Esophagus squamous epithelium (tissue), 5 donors: ENCODE results near the gene ZNF679. TPM values are rescaled to one million over a fixed set of nuclear protein-coding genes. Genes with fewer than 3 reads are reported as not detected.
A peak's percentile ranks its signal among the peaks of the same experiment; 100 is the strongest.
"Not testable (repeated sequence)": the region's sequence is repeated elsewhere in the genome, so short reads cannot be mapped to it uniquely, and the experiment has no call there.

Source experiments
- DNase-seq: peaks from one replicate; lab custom pipeline; 2025; lab: John Stamatoyannopoulos, UW
- H3K27ac ChIP-seq, 4 donors: fragments of 200-600 bp; sonication (generic); one replicate each; pipeline ENCODE4 v1.5.1; 2016 to 2019; ENCODE audit warnings: mild to moderate bottlenecking in 1 of 4
- H3K27me3 ChIP-seq, 4 donors: fragments of 200-600 bp; sonication (generic); 1 replicate in 3 of 4; 2 replicates in 1 of 4; pipeline versions ENCODE4 v1.5.1 to v1.6.0; 2017 to 2021; ENCODE audit warnings: antibody characterized with exemption in 1 of 4
- H3K36me3 ChIP-seq, 3 donors: fragments of 200-600 bp; sonication (generic); one replicate each; pipeline ENCODE4 v1.5.1; 2016 to 2019
- H3K4me1 ChIP-seq, 3 donors: fragments of 200-600 bp; sonication (generic); one replicate each; pipeline ENCODE4 v1.5.1; 2017 to 2019
- H3K4me3 ChIP-seq, 4 donors: fragments of 200-600 bp; sonication (generic); 1 replicate in 3 of 4; 2 replicates in 1 of 4; pipeline ENCODE4 v1.5.1; 2016 to 2019; ENCODE audit warnings: mild to moderate bottlenecking in 2 of 4, moderate library complexity in 1 of 4
- H3K9me3 ChIP-seq, 3 donors: fragments of 200-600 bp; sonication (generic); one replicate each; pipeline ENCODE4 v1.5.1; 2016 to 2019
- CTCF ChIP-seq, 6 experiments: fragments of 450-650 bp in 4 of 6; fragments of 200-600 bp in 2 of 6; sonication (generic) in 2 of 6; IDR thresholded peaks; one replicate each; pipeline ENCODE4 v1.5.1; 2016 to 2019; ENCODE audit warnings: antibody characterized with exemption in 6 of 6, mild to moderate bottlenecking in 4 of 6, moderate library complexity in 4 of 6
- POLR2A ChIP-seq, 4 donors: fragments of 450-650 bp; IDR thresholded peaks; one replicate each; pipeline ENCODE4 v1.6.1; 2017; ENCODE audit warnings: antibody characterized with exemption in 4 of 4, mild to moderate bottlenecking in 4 of 4, moderate library complexity in 3 of 4
- WGBS, 2 donors: methylation state at CpG; one replicate each; pipeline ENCODE4 v1.1.5; 2018; 5-methylcytosine and 5-hydroxymethylcytosine counted together
- intact Hi-C: fragments of 100-400 bp; cut with DNase I; formaldehyde crosslinking; loops from one replicate; pipeline ENCODE4 v1.15.0; 2022
- total RNA-seq, 4 donors: library from RNA; depleted of rRNA; stranded (reverse); fragments of >200 nt; gene quantifications; one replicate each; pipeline ENCODE4 v1.1.0, GENCODE V29; 2016
- donor health status: DM: yes; HTN: yes; CAD: no.

ZNF679 gene
- not detected for total RNA-seq

GRCh38 chr7:64228174-64228573 lies at the start of gene ZNF679:
TSS of gene ZNF679 (plus strand) at chr7:64228474. CDS start at chr7:64249118, 20,644 bp downstream.
- H3K27me3 ChIP-seq, H3K4me3 ChIP-seq, H3K4me1 ChIP-seq, H3K27ac ChIP-seq, H3K36me3 ChIP-seq, intact Hi-C loops, DNase-seq: not testable (repeated sequence)
- H3K9me3 ChIP-seq: peaks cover 0 to 54% (median 6%) of the 10 kb centered on the region in 3 donors
- WGBS, 2 donors: 80 to 100% methylated on average over 1 of the region's 1 CpG

- H3K36me3 ChIP-seq: no peaks in the 10 kb centered on the region
- no peaks in the 10 kb centered on the region for H3K4me1 ChIP-seq
- no peak overlapping the region for H3K27ac ChIP-seq
- TF ChIP-seq POLR2A (IDR thresholded peaks at IDR 0.05) (no peak), CTCF (IDR thresholded peaks at IDR 0.05) (no peak)
- peaks cover 0 to 20% (median 0%) of the 10 kb centered on the region in 4 donors for H3K27me3 ChIP-seq
- intact Hi-C loops: loop anchor here (10.0 kb wide), 1 partner anchor 434 kb away; no protein-coding TSS in a partner anchor
- H3K9me3 ChIP-seq: peaks cover 0 to 42% (median 15%) of the 10 kb centered on the region in 3 donors
- H3K4me3 ChIP-seq: no peak overlapping the region
- WGBS, 2 donors: 48 to 50% methylated on average over 4 of the region's 4 CpGs
- no peak for DNase-seq
These were observed 47.3 kb upstream of the ZNF679 start for GRCh38 chr7:64180989-64181388.

DNA sequence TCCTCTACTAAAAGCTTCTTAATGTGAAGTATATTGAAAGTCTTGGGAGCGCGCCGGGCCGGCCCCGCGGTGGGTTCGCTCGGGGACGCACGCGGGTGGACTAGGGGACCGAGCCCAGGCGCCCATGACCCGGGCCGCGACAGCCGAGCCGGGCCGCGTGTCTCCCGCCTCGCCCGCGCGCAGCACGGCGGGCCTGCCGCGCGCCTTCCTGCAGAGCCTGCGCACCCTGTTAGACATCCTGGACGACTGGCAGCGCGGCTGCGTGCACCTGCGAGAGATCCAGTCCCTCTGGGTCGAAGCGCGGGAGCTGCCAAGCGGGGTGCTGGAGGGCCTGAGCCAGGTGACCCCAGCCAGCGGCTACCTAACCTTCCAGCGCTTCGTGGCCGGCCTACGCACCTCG lies 46.7 kb upstream of the ZNF679 start:
- no peak for DNase-seq

DNA sequence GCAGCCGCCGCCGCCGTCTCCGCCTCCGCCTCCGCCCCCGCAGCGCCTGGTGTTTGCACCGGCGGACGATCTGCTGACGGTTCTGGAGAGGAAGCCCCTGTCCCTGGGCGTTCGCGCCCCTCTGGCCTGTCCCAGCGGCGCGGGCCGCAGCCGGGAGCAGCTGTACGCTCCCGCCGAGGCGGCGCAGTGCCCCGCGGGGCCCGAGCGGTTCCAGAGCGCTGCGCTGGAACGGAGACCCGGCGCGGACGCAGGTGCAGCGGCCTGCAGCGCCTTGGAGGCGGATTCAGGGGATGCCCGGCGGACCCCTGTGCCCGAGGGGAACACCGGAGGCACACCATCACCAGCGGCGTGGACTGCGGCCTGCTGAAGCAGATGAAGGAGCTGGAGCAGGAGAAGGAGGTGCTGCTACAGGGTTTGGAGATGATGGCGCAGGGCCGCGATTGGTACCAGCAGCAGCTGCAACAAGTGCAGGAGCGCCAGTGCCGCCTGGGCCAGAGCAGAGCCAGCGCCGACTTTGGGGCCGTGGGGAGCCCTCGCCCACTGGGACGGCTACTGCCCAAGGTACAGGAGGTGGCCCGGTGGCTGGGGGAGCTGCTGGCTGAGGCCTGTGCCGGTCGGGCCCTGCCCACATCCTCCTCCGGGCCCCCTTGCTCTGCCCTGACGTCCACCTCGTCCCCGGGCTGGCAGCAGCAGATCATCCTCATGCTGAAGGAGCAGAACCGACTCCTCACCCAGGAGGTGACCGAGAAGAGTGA lies 46.1 kb upstream of the ZNF679 start:
- Histone ChIP-seq H3K27ac (no peak overlapping the region), H3K27me3 (peaks cover 0 to 20% (median 0%) of the 10 kb centered on the region in 4 donors), H3K36me3 (no peaks in the 10 kb centered on the region), H3K4me3 (no peak overlapping the region), H3K9me3 (peaks cover 0 to 42% (median 15%) of the 10 kb centered on the region in 3 donors), H3K4me1 (no peaks in the 10 kb centered on the region)
- no peak for DNase-seq
- 53% methylated on average over 3 of the region's 66 CpGs; no CpG with 5 or more reads in 1 of the 2 donors for WGBS, 2 donors
- intact Hi-C loops: loop anchor here (10.0 kb wide), 1 partner anchor 433 kb away; no protein-coding TSS in a partner anchor
- no peak for TF ChIP-seq CTCF (IDR thresholded peaks at IDR 0.05)
- TF ChIP-seq POLR2A (IDR thresholded peaks at IDR 0.05): no peak

More for the DNA sequence above, 46.7 kb upstream of the ZNF679 start:
- H3K4me1 ChIP-seq: no peaks in the 10 kb centered on the region
- peaks cover 0 to 20% (median 0%) of the 10 kb centered on the region in 4 donors for H3K27me3 ChIP-seq
- intact Hi-C loops: loop anchor here (10.0 kb wide), 1 partner anchor 433 kb away; no protein-coding TSS in a partner anchor
- no peaks in the 10 kb centered on the region for H3K36me3 ChIP-seq
- no peak overlapping the region for H3K4me3 ChIP-seq
- no peak for TF ChIP-seq CTCF (IDR thresholded peaks at IDR 0.05)
- no peak for TF ChIP-seq POLR2A (IDR thresholded peaks at IDR 0.05)
- H3K9me3 ChIP-seq: peaks cover 0 to 42% (median 15%) of the 10 kb centered on the region in 3 donors
- H3K27ac ChIP-seq: no peak overlapping the region
- WGBS, 2 donors: 59 to 70% methylated on average over 16 of the region's 46 CpGs

GRCh38 chr7:64183126-64183742 lies 45.0 kb upstream of the ZNF679 start:
- DNase-seq: no peak
- Histone ChIP-seq H3K4me1 (no peaks in the 10 kb centered on the region), H3K27me3 (peaks cover 0 to 20% (median 0%) of the 10 kb centered on the region in 4 donors), H3K9me3 (peaks cover 0 to 45% (median 15%) of the 10 kb centered on the region in 3 donors), H3K4me3 (no peak overlapping the region), H3K36me3 (no peaks in the 10 kb centered on the region), H3K27ac (no peak overlapping the region)
- peak; percentile 33 to 73 (median 52) for TF ChIP-seq CTCF (IDR thresholded peaks at IDR 0.05)
- TF ChIP-seq POLR2A (IDR thresholded peaks at IDR 0.05): no peak
- 75 to 80% methylated on average over 1 to 4 of the region's 31 CpGs for WGBS, 2 donors
- intact Hi-C loops: loop anchor here (10.0 kb wide), 1 partner anchor 432 kb away; no protein-coding TSS in a partner anchor
